AG09309 (cell line): Measurements from ENCODE around the gene ZBTB46.

ENCODE experiments used
- DNase-seq: peaks from one replicate; pipeline ENCODE4 v3.0.0-alpha.2; 2010; ENCODE audit warnings: low read depth
- H3K4me3 ChIP-seq: 2 replicates; pipeline ENCODE4 v1.5.1; 2011; ENCODE audit warnings: mild to moderate bottlenecking, low read depth, low read length, moderate library complexity; ENCODE audit not compliant: control insufficient read depth
- TF ChIP-seq, protein P1 (sequence below): IDR thresholded peaks from 2 replicates; pipeline ENCODE4 v1.5.1; 2011; ENCODE audit warnings: mild to moderate bottlenecking, low read depth, low read length, inconsistent platforms; ENCODE audit not compliant: insufficient read depth, control insufficient read depth; ENCODE audit errors: missing control alignments

The ZBTB46 gene

GRCh38 chr20:63775096-63775978 is 55.7 kb downstream of the ZBTB46 start:
- DNase-seq = no peak
- H3K4me3 ChIP-seq = peak overlapping the region; percentile 5
- TF ChIP-seq, protein P1, sequence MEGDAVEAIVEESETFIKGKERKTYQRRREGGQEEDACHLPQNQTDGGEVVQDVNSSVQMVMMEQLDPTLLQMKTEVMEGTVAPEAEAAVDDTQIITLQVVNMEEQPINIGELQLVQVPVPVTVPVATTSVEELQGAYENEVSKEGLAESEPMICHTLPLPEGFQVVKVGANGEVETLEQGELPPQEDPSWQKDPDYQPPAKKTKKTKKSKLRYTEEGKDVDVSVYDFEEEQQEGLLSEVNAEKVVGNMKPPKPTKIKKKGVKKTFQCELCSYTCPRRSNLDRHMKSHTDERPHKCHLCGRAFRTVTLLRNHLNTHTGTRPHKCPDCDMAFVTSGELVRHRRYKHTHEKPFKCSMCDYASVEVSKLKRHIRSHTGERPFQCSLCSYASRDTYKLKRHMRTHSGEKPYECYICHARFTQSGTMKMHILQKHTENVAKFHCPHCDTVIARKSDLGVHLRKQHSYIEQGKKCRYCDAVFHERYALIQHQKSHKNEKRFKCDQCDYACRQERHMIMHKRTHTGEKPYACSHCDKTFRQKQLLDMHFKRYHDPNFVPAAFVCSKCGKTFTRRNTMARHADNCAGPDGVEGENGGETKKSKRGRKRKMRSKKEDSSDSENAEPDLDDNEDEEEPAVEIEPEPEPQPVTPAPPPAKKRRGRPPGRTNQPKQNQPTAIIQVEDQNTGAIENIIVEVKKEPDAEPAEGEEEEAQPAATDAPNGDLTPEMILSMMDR = peak; percentile 82

DNA sequence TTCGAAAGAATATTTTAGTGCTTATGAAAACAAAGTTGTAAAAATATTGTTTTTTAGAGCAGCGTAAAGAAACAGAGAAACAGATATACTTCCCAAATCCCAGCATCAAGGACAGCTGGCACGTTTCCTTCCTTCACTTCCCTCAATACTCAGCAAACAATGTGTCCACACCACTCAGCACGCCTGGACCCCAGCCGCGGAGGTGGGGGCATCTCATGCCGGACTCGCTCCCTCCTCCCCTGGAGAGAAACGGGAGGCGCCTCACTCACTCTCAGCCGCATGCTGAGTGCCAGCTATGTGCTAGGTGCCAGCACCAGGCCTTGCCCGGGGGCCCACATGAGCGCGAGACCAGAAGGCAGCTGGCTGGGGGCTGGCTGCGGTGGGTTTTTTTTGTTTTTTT is 56.8 kb downstream of the ZBTB46 start:
- no peak for DNase-seq
- TF ChIP-seq, protein P1 = no peak
- no peak overlapping the region for H3K4me3 ChIP-seq

GRCh38 chr20:63773571-63774241 is 57.4 kb downstream of the ZBTB46 start:
- TF ChIP-seq, protein P1 = no peak

GRCh38 chr20:63772781-63773518 is 58.1 kb downstream of the ZBTB46 start:
- no peak for DNase-seq
- TF ChIP-seq, protein P1 = no peak
- H3K4me3 ChIP-seq = no peak overlapping the region

More at GRCh38 chr20:63773571-63774241, 57.4 kb downstream of the ZBTB46 start:
- no peak overlapping the region for H3K4me3 ChIP-seq
- DNase-seq = no peak

DNA sequence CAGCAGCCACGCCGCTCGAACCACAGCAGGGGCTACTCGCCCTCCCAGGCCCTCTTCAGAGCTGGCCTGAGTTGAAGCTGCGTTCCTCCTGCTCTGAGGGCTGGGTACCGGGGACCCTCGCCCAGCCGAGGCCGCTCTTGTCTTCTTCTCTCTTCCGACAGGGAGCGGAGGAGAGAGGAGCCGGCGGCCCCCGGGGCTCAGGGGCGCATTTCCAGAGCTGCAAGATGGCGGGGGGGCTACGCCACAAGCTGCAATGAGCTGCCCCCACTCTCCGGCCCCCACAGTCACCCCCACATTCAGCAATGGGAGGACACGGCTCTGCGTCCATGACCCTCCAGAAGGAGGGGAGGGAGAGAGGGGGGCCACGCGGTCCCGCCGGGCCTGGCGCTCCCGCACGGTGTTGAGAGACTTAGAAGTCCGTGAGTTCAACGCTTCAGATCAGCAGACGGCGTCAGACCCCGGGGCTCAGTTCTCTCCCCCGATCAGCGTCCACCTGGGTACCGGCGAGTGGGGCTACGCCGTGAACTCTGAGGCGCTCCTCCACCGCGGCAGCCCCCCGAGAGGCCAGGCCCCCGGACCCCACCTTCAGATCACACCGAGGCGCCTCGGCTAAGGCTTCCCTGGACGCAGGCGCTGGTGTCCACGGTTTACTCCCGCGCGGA is 59.9 kb downstream of the ZBTB46 start:
- TF ChIP-seq, protein P1 = no peak
- H3K4me3 ChIP-seq = no peak overlapping the region
- no peak for DNase-seq
